Smooth muscle cell of the brain vasculature (primary cell): ENCODE measurements around the gene C1orf198.

Source experiments
- DNase-seq: peaks from one replicate; pipeline ENCODE4 v3.0.0-alpha.2; 2012; ENCODE audit warnings: low read depth, low spot score

C1orf198 gene, protein sequence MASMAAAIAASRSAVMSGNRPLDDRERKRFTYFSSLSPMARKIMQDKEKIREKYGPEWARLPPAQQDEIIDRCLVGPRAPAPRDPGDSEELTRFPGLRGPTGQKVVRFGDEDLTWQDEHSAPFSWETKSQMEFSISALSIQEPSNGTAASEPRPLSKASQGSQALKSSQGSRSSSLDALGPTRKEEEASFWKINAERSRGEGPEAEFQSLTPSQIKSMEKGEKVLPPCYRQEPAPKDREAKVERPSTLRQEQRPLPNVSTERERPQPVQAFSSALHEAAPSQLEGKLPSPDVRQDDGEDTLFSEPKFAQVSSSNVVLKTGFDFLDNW

GRCh38 chr1:230867903-230868735, at the start of gene C1orf198:
Gene C1orf198 (minus strand): TSS chr1:230868521. CDS start chr1:230868512, 9 bp downstream.
- DNase-seq = no peak

DNA sequence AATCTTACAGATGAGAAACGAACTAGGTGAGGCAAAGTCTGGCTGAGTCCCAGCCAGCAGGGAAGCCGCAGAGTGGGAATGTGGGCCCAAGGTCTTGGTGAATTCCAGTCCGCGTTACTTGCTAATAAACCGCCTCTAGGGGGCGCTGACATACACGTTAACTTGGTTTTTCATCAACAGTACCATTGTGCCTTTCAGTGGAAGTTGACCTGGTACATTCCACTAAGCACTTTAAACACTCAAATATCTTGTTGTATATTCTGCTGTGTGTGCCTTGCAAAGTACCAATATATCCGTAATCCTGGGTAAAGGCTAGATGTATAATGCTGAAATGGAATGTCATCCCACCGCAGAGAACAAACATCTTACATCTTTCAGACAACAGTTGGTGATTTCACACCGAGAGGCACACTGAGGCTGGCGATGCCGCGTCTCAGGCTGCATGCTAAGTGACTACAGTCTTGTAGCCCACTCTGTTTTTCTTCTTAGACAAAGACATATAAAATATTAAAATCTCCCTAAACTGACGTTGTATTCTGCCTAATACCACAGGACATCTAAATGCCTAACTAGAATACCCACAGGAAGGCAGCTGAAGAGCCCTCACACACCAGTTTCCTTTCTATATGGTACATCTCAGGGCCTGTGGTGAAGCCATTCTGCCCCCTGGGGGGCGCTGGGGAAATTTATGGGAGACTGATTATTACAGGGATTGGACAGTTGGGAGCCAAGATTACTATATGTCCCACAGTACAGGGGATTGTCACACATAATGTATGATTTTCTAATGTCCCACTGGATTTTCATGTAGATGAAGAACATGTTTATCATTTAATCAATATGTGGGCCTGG, 49.2 kb upstream of the C1orf198 start:
- DNase-seq = peak; percentile 57

DNA sequence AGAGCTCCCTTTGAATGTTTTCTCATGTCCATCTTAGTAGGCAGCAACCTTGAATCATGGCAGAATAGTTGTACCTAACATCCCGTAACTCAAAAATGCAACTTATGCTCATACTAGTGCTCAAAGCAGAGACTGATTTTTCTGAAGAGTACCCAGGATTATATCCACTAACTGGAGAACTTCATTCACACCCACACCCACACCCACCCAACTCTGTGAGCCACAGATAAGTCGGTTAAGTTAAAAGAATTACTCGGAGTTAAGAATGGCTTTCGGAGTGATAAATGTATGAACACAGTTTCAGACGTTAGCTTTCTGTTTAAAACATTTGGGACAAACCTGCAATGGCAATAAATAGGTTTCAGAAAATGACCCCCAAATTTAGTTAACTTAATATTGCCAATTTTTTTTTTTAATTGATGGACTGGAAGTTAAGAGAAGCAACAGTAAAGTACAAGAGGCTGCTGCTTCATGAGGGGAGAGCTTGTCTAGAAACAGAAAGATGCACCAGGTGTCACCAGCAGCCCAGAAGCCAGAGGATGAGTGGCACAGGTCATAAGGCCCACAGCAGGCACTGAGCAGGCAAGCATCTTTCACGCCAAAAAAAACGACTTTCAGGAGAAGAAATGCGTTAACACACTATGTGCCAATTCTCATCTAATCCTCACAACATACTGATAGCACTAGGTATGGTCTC, 48.4 kb upstream of the C1orf198 start:
- no peak for DNase-seq

- no peak for DNase-seq
Measured at GRCh38 chr1:230915078-230915477, 46.8 kb upstream of the C1orf198 start.

GRCh38 chr1:230913496-230913895, 45.2 kb upstream of the C1orf198 start:
- DNase-seq = no peak

- DNase-seq = no peak
Measured at GRCh38 chr1:230910755-230911117, 42.4 kb upstream of the C1orf198 start.

GRCh38 chr1:230909974-230910754, 41.8 kb upstream of the C1orf198 start:
- DNase-seq = no peak

- no peak for DNase-seq
Measured at GRCh38 chr1:230907472-230908205, 39.3 kb upstream of the C1orf198 start.

DNA sequence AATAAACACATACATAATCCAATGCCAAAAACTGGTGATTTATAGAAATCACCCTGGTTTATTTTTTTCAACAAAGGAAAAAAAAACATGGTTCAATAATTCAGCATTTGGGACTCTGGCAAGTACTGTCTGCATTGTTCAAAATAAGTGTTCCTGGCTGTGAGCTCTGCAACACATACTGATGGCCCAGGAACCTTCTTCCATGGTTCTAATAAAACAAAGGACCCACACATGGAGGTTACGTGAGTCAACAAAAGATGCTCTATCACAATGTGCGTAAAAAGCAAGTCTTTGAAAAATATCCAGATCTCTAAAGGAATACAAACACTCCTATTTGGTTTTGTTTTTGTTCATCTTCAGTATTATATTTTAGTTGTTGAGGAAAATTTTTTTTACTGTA, 37.9 kb upstream of the C1orf198 start:
- no peak for DNase-seq

DNA sequence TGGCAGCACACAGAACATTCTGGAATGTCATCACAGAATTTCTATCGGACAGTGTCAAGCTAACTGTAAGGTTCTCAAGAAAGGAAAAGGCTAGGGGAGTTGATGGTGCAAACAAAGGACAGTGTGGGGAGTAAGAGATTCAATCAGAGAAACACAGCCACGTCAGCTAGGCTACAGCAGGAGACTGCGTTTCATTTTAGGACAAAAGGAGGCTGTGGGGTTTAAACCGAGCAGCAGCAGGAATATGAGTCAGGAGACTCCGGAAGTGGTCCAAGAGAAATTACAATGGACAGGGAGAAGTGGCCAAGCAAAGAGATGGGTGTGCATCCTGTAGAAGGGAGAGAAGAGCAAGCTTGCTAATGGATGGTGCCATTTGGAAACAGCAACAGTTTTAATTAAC, 37.4 kb upstream of the C1orf198 start:
- no peak for DNase-seq

DNA sequence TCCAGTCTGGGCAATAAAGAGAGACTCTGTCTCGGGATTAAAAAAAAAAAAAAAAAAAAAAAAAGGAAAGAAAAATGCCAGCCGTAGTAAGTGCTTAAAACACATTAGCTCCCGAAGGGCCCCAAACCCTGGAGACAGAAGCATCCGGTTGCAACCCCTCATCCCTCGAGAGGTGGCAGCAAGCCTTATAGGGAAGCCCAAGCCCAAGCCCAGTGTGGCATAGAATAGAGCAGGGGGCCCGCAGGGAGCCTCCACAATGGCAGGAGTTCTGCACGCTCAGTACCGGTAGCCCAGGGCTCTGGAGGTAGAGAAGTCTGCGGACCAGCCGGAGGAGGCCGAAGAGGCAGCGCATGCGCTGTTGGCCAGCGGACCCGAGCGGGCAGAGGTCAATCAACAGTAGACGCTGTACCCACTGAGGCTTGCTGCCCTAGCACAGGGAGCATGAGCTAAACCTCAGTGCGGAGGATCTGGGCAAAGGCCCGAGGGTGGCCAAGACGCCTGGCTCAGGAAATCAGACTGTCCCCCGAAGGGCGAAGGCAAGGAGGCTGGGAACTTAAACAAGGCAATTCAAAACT, 34.1 kb upstream of the C1orf198 start:
- no peak for DNase-seq

DNA sequence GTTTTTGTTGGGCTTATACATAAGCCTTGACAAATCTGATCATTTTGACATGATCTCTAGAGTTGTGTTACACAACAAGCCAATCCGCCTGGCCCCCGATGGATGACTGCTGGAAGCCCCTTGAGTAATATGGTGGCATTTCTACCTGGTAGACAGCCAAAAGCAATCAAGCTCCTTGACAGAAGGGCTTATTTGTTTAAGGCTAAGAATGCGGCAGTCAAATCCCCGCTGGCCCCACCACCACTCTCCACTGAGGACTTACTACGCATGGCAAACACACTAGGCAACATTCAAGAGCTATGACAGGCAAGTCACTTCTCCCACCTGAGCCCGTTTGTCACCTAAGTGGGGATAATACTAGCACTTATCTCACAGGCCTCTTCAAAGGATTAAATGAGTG, 33.4 kb upstream of the C1orf198 start:
- no peak for DNase-seq

DNA sequence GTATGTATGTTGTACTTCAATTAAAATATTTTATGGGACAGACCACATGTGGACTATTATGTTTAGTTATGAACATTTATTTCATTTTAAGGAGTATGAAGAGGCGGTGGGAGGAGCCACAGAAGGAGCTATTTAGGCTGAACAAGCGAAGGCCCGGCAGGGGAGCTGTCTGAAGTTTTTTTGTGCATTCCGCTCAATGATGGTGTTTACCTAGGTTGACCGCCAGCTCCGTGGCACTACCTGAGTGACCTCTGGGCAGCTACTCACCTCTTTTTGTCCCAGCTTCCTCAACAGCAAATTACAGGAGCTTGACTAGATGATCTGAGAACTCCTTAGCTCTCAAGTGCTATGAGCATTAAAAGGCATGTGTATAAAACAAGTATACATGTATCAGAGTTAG, 32.7 kb upstream of the C1orf198 start:
- DNase-seq = no peak

DNA sequence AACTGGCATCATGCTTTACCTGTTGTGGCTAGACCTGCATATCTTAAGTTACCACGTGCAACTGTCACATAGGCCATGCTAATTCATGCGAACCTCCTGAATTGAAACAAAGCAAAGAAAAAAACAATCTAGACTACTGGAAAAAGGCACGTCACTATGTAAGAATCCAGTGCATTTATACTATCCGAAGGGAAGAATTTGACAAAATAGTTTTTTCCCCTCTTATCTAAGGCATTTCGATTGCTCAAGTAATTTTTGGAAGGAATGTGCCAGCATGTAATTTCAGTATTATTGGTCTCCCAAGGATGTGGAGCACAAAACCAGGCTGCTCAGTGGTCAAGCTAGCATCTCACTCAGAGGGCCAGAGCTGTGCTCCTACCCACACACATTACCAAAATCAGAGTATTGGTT, 31.5 kb upstream of the C1orf198 start:
- DNase-seq = no peak

GRCh38 chr1:230898748-230899147, 30.4 kb upstream of the C1orf198 start:
- DNase-seq = no peak

GRCh38 chr1:230898144-230898543, 29.8 kb upstream of the C1orf198 start:
- no peak for DNase-seq

DNA sequence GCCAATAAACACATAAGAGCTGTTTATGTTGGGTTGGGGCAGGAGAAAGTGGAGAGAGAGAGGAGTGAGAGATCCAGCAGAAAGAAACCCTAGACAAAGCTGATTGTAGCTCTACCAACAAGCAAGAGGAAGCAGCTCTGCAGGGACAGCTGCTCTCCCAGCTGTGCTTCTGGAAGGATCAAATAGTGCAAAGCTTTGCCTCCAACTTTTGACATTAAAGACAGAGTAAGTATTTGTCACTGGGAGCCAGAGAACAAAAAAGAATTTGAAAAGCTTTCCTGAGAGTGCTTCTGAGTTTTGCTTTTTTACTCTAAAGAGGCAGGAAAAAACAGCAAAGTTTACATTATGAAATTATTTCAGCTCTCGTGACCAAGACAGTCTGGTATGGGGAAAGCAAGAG, 28.5 kb upstream of the C1orf198 start:
- no peak for DNase-seq

DNA sequence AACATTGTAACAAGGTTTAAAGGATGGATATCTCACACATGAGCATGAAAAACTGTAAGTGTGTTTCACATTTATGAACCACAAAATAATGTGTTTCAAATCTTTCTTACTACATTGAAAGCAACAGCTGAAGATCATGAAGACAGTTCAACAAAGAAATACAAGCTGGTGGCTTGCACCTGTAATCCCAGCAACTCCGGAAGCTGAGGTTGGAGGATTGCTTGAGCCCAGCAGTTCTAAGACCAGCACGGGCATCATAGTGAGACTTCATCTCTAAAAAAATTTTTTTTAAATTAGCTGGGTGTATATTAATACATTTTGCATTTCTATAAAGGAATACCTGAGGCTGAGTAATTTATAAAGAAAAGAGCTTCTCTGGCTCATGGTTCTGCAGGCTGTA, 27.1 kb upstream of the C1orf198 start:
- no peak for DNase-seq

- DNase-seq = no peak
Measured at GRCh38 chr1:230894664-230895063, 26.3 kb upstream of the C1orf198 start.

- no peak for DNase-seq
Measured at GRCh38 chr1:230894032-230894431, 25.7 kb upstream of the C1orf198 start.
